GM21528 (cell line): Measurements from ENCODE around the gene PFKFB4.

Source experiments
- ATAC-seq: cut with Tn5 transposase; IDR thresholded peaks from one replicate; pipeline ENCODE4 v1.9.1; 2021; ENCODE audit warnings: mild to moderate bottlenecking, moderate library complexity; ENCODE audit not compliant: unreplicated experiment, low FRiP score

PFKFB4 gene

DNA sequence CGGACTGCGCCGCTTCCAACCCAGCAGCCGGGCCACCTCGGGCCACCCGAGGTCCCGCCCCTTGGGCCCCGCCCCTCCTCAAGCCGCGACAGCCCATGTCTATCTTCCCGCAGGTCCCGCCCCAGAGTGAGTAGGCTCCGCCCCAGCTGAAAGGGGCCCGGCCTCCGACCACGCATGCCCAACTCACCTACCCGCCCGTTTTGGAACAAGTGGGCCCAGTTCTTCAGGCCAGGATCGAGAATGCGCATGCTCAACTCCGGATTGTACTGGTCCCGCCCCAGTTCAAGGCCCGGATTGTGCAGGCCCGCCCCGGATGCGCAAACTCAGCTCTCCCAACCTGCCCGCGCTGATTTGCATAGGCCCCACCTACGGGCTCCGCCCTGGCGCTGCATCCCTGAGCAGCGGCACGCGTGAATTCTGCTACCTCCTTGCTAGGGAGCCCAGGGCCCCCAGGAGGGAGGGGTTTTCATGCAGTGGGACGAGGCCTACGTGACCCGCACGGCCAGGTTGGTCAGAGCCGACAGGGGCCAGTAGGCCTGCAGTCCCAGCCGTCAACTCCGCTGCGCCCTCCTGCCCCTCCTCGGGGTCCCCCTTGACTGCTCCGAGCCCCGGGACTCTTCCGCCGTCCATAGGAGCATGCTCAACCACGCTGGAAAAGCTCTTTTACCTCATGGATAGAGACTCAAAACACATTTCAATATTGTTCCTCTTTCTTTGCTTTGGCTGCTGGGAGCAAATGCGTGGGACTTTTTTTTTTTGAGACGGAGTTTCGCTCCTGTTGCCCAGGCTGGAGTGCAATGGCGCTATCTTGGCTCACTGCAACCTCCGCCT, at the start of gene PFKFB4:
TSS of gene PFKFB4 (minus strand) at position 8 of the 831 bp plus-strand sequence. CDS start 26 bp downstream, outside the sequence.
- peak; percentile 82 for ATAC-seq

DNA sequence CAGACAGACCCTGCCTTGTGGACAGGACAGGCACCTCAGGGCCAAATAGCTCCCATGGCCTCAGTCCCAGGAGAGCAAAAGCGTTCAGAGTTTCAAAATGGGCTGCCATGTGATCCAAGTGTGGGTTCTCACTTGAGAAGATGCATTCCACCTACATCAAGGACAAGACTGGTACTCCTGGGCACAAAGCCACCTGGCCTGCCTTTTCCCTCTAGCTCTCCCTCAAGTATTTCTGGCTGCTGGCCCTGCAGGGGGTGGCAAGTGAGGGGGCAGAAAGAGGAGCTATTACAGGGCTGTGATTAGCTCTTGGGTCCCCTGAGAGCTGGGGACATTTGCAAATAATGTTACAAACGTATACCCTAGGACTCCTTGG, 45.0 kb upstream of the PFKFB4 start:
- ATAC-seq: no peak

DNA sequence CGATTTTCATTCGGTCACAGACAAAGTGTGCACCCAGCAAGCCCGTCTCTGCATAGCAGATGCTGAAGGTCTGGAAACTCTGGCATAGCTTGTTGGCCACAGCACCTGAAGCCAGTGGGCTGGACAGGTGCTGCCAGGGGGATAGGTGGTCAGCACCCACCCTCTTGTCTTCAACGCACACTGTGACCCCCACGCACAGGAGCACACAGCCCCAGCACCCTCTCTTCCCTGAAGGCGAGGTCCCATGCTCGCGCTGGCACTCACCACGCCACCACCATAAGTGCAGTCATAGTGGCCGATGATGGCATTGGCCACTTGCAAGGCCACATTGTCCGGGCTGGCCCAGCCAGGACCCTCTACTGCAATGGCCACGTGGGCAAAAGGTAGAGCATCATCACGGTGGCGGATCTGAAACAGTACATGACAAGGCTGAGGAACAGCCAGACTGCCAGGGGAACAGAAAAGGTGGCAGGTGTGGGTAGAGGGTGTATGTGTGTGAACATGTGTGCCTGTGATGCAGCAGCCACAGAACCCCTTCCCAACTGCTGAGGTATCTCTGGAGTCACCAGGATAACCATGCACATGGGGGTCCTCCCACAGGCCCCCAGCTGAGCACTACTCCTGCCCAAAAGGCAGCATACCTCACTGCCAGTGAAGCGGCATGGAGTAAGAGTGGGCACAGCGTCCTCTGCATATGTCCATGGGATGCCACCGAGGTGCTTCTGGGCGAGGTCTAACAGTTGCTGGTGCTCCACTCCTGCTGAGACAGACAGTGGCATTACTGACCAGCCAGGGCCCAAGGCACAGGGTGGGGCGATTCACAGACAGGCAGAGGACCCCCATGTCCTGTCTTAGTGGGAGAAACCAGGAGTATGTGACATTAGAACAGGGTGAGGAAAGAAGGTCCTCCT, 44.4 kb upstream of the PFKFB4 start:
- no peak for ATAC-seq

DNA sequence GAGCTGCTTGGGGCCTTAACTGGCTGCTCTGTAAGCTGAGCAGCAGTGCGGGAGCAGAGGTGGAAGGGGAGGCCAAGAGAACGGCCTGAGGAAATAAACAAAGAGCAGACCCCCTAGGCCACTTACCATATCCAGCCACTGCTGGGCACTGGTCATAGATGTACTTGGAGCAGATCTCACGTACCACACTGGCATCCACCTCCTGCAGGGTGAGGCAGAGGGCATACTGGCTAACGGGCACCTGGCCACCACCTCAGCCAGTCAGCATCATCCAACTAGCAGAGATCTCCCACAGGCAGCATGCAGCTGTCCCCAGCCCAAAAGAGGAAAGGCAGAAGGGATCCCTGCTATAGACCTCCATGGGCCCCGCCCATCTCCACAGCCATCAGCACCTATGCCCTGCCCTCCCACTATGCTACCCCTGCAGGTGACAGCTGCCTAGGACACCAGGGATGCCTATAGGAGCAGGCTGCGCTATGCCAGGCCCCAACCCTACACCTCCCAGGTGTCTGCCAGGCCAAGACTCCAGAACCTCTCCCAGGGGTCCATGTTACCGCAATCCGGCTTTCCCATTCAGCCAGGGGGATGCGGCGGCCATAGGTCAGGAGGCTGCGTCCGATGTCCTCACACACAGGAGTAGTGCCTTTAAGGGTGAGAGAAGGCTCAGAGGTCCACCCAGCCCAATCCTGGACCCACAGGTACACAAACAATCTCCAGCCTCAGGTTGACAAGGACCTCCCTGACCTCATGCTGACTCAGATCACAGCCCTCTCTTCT, 43.1 kb upstream of the PFKFB4 start:
- no peak for ATAC-seq

DNA sequence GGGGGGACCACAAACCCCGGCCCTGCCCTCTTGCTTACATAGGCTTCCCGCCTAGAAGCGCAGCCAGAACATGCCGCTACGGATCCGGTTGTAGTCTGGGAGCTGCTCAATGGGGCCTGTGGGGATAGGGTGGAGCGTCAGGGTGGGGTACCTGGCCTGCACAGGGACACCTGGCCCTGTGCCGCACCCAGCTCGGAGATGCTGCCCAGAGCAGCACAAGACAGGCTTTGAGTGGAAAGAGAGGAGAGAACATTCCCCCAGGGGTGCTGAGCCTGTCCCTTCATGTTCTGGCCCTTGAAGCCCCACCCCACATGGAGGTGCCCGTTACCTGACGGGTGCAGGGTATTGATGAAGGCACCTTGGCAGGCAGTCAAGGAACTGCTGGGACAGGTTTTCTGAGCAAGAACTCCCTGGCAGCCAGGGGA, 42.5 kb upstream of the PFKFB4 start:
- no peak for ATAC-seq

DNA sequence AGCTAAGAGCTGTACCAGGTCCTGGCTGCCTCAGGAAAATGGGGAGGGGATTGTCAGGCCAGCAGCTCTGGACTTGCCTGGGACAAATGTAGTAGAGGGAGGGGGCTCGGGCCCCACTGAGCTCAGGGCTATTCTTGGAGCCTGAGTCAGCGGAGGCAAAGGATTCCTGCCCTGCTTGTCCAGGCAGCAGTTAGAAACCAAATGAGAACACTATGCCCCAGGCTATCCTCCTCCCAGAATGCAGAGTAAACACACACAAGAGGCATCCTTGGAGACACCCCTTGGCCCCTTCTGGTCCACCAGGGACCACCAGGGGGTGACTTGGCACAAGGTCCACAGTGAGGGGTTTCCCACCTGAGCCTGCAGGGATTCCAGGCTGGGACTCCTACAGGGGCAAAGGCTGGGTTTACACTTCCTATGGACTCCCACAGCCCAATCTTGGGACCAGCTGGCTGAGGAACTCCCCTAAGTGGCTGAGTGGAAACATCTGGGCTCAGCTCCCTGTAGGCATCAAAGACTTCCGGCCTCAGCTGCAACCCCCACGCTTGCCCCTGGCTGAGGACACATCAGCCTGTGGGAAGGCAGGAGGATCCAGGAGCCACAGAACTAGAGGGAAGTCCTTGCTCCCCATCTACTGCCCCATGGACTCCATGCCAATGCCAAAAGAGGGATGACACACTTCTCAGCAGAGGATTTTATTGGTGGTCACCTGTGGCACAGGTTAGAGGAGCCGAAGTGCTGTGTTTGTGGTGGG, 41.9 kb upstream of the PFKFB4 start:
- no peak for ATAC-seq

DNA sequence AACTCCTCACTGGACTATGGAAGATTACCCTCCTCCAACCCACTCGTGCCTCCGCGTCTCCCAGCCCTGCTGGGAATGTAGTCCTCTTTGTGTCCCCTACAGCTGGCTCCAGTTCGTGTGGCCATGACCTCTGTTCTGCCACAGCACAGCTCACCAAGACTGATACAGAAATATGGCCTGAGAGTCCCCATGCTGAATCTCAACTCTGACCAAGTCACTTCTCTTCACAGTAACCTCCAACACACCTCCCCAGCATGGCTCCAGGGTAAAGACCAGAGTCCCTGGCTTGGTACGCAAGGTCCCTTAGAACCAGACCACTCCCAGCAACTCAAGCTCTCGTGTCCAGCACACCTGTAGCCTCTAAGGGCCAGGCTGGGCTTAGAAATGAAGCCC, 40.8 kb upstream of the PFKFB4 start:
- ATAC-seq: no peak

DNA sequence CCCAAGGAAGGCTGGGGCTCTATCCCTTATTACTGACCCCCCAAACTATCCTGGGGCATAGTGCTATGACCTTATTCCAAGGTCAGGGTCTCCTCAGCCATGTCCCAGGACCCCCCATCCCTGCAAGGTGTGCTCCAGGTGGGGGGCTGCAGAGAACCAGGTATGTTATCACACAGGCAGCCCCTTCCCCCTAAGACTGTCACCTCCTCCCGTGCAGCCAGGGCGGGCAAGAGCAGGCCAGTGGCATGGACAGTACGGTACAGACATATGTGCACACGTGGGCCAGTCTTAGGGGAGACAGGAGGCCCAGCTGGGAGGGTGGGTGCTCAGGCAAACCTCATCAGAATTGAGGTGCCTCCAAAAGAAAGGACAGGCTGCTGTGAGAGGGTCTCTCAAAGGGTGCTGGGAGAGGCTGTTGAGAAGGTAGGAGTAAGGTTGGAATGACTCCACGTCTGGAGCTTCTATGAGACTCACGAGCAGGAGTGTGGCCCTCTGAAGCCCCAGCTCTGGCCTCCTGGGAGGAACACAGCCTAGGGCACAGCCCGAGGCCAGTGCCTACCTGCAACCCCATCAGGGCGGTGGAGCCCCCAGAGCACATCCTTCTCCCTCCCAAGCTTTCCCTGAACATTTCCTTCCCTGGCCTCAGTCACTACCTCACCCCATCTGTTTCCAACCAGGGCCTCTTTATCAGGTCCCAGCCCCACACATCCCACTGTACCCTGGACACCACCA, 40.2 kb upstream of the PFKFB4 start:
- no peak for ATAC-seq

DNA sequence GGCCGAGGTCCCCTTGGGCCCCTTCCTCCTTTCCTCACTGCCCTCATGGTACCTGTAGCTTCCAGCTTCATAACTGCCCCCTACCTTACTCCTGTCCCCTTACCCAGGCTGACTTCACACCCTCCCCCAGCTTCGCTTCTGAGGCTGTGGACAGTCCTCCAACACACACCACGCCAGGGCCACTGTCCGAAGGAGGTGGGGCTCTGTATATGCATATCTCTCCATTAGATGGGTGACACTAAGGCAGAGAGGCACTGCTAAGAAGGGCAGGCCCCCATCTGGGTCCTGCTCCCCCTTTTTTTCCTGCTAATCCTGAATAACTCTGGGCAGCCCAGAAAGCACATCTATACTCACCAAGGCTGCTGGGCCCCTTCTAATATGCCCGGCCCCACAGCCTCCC, 39.6 kb upstream of the PFKFB4 start:
- no peak for ATAC-seq

DNA sequence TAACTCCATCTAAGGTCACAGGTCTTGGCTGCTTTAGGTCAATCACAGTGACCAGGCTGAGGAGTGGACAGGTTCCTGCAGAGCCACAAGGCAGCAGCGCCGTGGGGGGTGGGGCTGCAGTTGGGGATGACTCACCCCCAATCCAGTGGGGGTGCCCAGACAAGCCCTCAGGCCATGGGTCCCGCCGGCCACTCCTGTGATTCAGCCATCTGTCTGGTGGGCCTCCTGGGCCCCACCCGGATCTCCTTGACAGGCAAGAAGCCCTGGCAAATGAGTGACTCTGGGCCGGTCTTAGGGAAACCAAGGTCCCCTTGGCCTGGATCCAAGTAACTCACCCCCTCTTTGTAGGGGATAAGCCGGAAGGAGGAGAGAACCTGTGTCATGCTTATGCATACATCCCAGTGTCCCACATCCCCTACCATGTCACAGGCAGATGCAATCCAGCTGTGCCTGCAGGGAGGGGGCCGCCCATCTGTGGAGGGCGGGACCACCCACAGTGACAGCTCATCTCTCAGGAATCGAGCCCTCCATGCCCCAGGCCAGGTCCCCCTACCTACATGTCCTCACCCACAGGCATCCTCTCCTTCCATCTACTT, 39.0 kb upstream of the PFKFB4 start:
- no peak for ATAC-seq

DNA sequence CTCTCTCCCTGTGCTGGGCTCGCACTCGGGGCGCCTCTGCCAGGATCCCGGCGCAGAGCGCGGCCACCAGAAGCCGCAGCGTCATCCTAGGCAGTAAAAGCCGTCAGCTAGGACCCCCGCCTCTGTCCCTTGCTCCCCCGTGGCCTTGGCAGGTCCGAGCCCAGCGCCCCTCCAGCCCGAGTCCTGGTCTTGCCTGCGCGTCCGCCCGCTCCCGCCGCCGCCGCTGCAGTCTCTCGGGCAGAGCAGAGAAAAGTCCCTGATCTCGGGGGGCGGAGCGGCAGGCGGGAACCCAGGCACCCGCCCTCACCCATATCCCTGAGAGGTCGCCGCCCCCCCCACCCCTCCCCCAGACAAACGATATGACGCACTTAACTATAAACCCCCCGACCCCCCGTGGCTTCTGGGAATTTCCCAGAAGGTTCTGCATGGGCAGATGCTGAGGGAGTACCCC, 38.5 kb upstream of the PFKFB4 start, which contains the start of gene COL7A1:
TSS of gene COL7A1 (minus strand) at position 255 of the 451 bp plus-strand sequence. CDS start at position 85, 170 bp downstream.
- ATAC-seq: no peak

DNA sequence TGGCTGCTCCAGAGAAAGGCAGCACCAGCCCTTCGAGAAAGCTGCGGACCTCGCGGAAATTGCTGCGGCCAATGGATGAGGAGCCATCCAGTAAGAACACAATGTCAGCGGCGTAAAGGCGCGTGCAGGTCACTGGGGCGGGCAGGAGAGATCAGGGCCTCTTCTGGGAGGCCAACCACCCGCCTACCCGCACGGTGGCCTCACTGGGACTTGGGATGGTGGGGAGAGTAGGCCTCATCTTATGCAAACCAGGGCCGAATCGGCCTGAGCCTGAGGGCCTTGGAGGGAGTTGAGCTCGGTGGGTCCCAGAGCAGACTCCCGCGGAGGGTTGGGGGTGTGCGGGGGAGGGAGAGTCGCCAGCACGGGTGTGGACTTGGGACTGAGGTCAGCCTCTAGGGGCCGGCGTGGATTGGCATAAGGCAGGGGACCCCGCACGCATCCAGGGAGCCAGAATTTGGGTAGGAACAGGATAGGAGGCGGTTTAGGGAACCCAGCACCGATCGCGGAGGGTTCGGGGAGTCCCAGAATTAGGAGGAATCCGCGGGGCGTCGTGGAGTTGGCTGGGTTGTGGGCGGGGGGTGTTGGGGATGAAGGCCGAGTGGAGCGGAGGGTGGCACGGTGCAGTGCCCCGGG, 37.9 kb upstream of the PFKFB4 start:
- no peak for ATAC-seq

DNA sequence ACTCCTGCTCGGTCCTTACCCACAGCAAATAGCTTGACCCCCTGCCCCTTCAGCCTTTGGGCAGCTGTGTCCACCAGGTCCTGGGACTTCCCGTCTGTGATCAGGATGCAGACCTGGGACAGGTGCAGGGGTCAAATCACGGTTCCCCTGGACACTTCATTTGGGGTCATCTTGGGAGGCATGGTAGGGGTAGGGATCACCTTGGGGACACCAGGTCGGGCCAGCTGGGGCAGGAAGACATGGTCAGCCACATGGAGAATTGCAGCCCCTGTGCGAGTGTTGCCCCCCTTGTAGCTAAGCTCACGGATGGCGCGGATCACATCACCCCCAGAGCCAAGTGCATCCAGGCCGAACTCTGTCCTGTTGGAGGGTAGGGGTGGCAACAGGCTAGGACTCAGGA, 36.7 kb upstream of the PFKFB4 start:
- ATAC-seq: no peak

DNA sequence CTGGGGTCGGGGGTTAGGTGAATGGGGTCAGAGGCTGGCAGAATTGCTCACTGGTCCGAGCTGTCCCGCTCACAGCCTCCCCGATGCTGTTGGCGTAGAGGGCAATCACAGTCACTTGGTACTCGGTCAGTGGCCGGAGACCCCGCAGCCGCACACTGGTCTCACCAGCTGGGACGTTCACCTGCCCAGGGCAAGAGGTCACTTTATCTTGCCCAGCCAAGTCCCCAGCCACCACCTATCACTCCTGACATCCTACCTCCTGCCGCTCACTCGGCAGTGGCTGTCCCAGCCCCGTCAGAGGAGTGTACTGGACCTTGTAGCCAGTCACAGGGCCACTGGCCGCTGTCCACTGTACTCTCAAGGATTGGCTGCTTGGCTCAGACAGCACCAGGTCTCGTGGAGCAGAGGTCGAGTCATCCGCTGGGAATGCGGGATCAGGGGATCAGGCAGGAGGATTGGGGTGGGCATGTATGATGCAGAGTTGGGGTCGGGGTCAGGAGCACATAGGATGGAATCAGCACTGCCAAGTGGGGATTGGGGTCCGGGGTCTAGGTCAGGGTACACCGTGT, 36.0 kb upstream of the PFKFB4 start:
- no peak for ATAC-seq

DNA sequence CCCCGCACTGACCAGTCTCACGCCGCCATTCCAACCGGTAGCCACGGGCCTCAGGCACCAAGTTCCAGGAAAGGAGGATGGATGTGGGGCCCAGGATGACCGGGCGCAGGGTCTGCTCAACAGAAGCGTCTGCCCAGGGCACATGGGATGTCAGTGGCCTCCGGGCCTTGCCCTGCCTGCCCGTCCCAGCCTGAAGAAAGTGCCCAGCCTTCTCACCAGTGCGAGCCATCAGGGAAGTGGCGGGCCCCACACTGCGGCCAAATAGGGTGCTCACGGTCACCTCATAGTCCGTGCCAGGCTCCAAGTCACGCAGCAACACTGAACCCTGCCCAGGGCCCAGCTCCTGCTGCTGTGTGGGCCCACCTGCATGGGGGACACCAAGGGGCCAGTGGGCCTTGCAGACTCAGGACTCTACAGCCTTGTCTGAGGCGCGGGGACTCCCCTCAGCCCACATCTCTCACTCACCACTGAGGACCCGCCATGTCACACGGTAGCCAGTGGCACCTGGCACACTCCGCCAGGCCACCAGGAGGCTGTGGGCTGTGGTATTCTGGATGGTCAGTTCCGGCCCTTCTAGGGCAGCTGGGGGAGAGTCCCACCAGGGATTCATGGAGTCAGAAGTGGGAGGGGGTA, 35.4 kb upstream of the PFKFB4 start:
- no peak for ATAC-seq

DNA sequence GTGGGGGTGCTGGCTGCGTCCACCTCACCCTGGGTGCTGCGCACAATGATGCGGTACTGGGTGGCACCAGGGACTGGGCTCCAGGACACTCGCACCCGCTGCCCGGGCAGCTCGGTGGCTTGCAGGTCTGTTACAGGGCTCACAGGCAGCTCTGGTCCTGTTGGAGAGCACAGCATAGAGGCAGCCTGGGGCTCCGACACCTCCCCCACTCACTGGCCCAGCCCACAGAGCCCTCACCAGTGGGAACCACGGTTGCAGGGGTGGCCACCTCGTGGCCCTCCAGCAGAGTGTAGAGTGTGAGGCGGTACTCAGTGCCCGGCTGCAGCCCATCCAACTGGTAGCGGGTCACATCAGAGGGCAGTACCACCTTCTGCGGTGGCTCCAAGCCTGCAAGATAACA, 34.8 kb upstream of the PFKFB4 start:
- ATAC-seq: no peak

DNA sequence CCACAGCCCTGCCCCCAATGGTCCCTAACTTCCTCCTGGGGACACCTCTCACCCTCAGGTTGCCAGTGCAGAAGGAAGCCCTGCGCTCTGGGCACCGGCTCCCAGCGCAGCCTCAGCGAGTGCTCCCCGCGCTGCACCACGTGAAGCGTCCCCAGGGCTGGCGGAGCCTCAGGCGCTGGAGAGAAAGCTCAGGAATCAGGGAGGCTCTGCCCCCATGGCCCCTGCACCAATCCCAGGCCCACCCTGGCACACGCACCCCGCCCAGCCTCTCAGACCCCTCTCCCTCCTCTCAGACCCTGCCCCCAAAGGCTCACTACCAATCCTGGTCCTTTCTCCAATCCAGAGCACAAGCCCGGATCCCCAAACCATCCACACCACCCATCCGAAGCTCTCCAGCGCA, 31.6 kb upstream of the PFKFB4 start:
- ATAC-seq: no peak

DNA sequence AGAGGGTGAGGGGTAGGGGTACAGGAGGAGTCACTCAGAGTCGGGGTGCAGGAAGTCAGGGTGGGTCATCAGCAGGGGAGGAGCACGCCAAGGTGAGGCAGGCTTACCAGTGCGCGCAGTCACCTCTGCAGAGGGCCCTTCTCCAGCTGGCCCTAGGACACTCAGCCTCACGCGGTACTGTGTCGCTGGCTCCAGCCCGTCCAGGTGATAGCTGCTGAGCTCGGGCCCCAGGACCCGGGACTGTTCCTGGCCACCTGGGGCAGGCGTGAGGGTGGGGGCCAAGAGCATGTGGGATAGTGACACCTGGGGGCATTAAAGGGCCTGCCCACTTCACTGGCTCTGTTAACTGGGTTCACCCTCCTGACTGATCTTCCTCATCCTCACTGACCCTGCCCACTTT, 31.1 kb upstream of the PFKFB4 start:
- no peak for ATAC-seq
